SK-N-SH treated with all-trans-retinoic acid at 6 μM for 48 hours (cell line): Measurements from ENCODE around the gene PKDREJ.

Experiments used
- ATAC-seq: fragments of 200-7000 bp; cut with Tn5 transposase; 3 replicates; pipeline ENCODE4 v1.9.1; 2020; ENCODE audit warnings: mild to moderate bottlenecking, moderate library complexity
- ARNTL ChIP-seq: fragments of 450-650 bp; formaldehyde crosslinking; IDR thresholded peaks from 2 replicates; pipeline ENCODE4 v1.5.0; 2020; ENCODE audit warnings: low read depth, mild to moderate bottlenecking, moderate library complexity, borderline replicate concordance
- BACH2 ChIP-seq: fragments of 250-450 bp; sonication (Bioruptor Pico); IDR thresholded peaks from 2 replicates; pipeline ENCODE4 v1.9.0; 2021; ENCODE audit warnings: mild to moderate bottlenecking, borderline replicate concordance
- CSDC2 ChIP-seq: fragments of 250-450 bp; sonication (Bioruptor Pico); IDR thresholded peaks from 2 replicates; pipeline ENCODE4 v1.5.0; 2020; ENCODE audit warnings: mild to moderate bottlenecking, moderate library complexity
- CSRNP3 ChIP-seq: fragments of 250-450 bp; sonication (Bioruptor Pico); IDR thresholded peaks from 2 replicates; pipeline ENCODE4 v1.5.1; 2021; ENCODE audit warnings: mild to moderate bottlenecking, moderate library complexity
- ESRRG ChIP-seq: fragments of 250-450 bp; sonication (Bioruptor Pico); IDR thresholded peaks from 2 replicates; pipeline ENCODE4 v1.6.1; 2021; ENCODE audit warnings: mild to moderate bottlenecking
- GLIS3 ChIP-seq: fragments of 250-450 bp; sonication (Bioruptor Pico); IDR thresholded peaks from 2 replicates; pipeline ENCODE4 v1.5.0; 2020; ENCODE audit warnings: mild to moderate bottlenecking, moderate library complexity
- ISL1 ChIP-seq: fragments of 250-450 bp; sonication (Bioruptor Pico); IDR thresholded peaks from 2 replicates; pipeline ENCODE4 v2.1.2; 2022; ENCODE audit warnings: mild to moderate bottlenecking, moderate library complexity
- OSR1 ChIP-seq: fragments of 250-450 bp; sonication (Bioruptor Pico); IDR thresholded peaks from 2 replicates; pipeline ENCODE4 v1.8.0; 2022; ENCODE audit warnings: moderate library complexity, mild to moderate bottlenecking, inconsistent platforms
- PPARA ChIP-seq: fragments of 250-450 bp; sonication (Bioruptor Pico); IDR thresholded peaks from 2 replicates; pipeline ENCODE4 v1.5.0; 2020; ENCODE audit warnings: mild to moderate bottlenecking, borderline replicate concordance
- RARB ChIP-seq: fragments of 250-450 bp; sonication (Bioruptor Pico); IDR thresholded peaks from 2 replicates; pipeline ENCODE4 v1.8.0; 2021; ENCODE audit warnings: mild to moderate bottlenecking, moderate library complexity
- SNAI2 ChIP-seq: fragments of 250-450 bp; sonication (Bioruptor Pico); IDR thresholded peaks from 2 replicates; pipeline ENCODE4 v1.5.0; 2020; ENCODE audit warnings: mild to moderate bottlenecking, moderate library complexity
- TCF4 ChIP-seq: fragments of 250-450 bp; sonication (Bioruptor Pico); IDR thresholded peaks from 2 replicates; pipeline ENCODE4 v1.8.0; 2021; ENCODE audit warnings: mild to moderate bottlenecking, moderate library complexity, borderline replicate concordance
- TOX ChIP-seq: fragments of 250-450 bp; sonication (Bioruptor Pico); IDR thresholded peaks from 2 replicates; pipeline ENCODE4 v1.8.0; 2021; ENCODE audit warnings: mild to moderate bottlenecking, moderate library complexity, borderline replicate concordance
- ZC3H10 ChIP-seq: fragments of 250-450 bp; sonication (Bioruptor Pico); IDR thresholded peaks from 2 replicates; pipeline ENCODE4 v1.5.1; 2021; ENCODE audit warnings: mild to moderate bottlenecking, moderate library complexity
- ZFP3 ChIP-seq: fragments of 250-450 bp; sonication (Bioruptor Pico); IDR thresholded peaks from 2 replicates; pipeline ENCODE4 v1.5.0; 2020; ENCODE audit warnings: mild to moderate bottlenecking, moderate library complexity
- ZNF70 ChIP-seq: fragments of 450-650 bp; formaldehyde crosslinking; IDR thresholded peaks from 2 replicates; pipeline ENCODE4 v1.5.0; 2020; ENCODE audit warnings: mild to moderate bottlenecking, moderate library complexity
- ZNF8 ChIP-seq: fragments of 450-650 bp; formaldehyde crosslinking; IDR thresholded peaks from 2 replicates; pipeline ENCODE4 v1.5.0; 2020; ENCODE audit warnings: mild to moderate bottlenecking, moderate library complexity
- TF ChIP-seq, protein P1 (sequence below): fragments of 250-450 bp; sonication (Bioruptor Pico); IDR thresholded peaks from 2 replicates; pipeline ENCODE4 v1.8.0; 2020; ENCODE audit warnings: mild to moderate bottlenecking, moderate library complexity, borderline replicate concordance
- TF ChIP-seq, protein P2 (sequence below): fragments of 250-450 bp; sonication (Bioruptor Pico); IDR thresholded peaks from 2 replicates; pipeline ENCODE4 v1.5.1; 2020; ENCODE audit warnings: low read depth, mild to moderate bottlenecking, moderate library complexity
- TF ChIP-seq, protein P3 (sequence below): fragments of 250-450 bp; sonication (Bioruptor Pico); IDR thresholded peaks from 2 replicates; pipeline ENCODE4 v1.5.0; 2020; ENCODE audit warnings: mild to moderate bottlenecking, moderate library complexity

Gene PKDREJ

DNA sequence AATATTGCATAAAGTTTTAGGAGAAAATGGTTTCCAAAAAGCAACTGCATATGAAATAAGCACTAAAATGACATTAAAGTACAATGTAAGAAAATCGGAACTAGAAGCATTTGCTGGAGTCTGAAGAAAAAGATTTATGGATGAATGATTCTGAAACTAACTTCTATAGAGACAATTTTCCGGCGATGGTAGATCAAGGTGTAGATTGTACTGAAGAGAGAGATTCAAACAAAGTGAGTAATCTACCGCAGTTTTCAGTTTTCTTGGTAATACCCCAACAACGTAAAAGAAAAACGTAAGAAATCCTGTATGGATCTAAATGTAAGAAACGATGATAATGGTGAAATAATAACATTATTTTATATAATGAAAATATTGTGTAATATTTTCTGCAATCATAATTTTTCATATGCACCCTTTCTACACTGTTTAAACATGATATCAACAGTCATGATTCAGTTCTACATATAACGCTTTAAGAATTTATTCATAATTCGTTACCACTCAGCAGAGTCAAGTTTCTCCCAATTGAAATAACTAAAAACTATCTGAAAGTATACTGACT lies 11.2 kb downstream of the PKDREJ start:
- ATAC-seq, result no peak
- TF ChIP-seq ZNF70 (CRISPR knock-in tag) (no peak), ZNF8 (CRISPR knock-in tag) (no peak), TCF4 (no peak), ZFP3 (CRISPR knock-in tag) (no peak)

GRCh38 chr22:46251266-46251665 lies 11.9 kb downstream of the PKDREJ start:
- no peak for ATAC-seq
- TF ChIP-seq RARB (CRISPR knock-in tag) (no peak), ARNTL (no peak), ESRRG (no peak)
- TF ChIP-seq, protein P1, sequence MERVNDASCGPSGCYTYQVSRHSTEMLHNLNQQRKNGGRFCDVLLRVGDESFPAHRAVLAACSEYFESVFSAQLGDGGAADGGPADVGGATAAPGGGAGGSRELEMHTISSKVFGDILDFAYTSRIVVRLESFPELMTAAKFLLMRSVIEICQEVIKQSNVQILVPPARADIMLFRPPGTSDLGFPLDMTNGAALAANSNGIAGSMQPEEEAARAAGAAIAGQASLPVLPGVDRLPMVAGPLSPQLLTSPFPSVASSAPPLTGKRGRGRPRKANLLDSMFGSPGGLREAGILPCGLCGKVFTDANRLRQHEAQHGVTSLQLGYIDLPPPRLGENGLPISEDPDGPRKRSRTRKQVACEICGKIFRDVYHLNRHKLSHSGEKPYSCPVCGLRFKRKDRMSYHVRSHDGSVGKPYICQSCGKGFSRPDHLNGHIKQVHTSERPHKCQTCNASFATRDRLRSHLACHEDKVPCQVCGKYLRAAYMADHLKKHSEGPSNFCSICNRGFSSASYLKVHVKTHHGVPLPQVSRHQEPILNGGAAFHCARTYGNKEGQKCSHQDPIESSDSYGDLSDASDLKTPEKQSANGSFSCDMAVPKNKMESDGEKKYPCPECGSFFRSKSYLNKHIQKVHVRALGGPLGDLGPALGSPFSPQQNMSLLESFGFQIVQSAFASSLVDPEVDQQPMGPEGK (CRISPR knock-in tag), result no peak

DNA sequence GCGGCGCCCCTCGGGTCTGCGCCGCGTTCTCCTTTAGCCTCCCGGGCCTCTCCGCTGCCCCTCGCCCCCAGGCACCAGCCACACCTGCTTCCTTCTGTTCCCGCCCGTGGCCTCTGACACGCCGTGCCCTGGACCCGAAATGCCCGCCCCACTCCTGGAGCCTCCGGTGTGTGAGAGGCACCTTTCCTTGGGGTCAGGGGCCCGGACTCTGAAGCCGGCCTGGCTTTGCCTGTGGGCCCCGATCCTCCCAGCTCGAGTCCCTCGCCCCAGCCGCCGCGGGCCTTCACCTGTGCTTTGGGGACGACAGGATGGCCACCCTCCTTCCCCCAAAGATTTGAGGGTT lies 12.4 kb downstream of the PKDREJ start:
- TF ChIP-seq ZNF8 (CRISPR knock-in tag) (no peak), CSDC2 (CRISPR knock-in tag) (no peak), CSRNP3 (CRISPR knock-in tag) (no peak), BACH2 (CRISPR knock-in tag) (no peak), TOX (CRISPR knock-in tag) (no peak)
- ATAC-seq, result no peak; the same call in 2 of the 3 replicates

DNA sequence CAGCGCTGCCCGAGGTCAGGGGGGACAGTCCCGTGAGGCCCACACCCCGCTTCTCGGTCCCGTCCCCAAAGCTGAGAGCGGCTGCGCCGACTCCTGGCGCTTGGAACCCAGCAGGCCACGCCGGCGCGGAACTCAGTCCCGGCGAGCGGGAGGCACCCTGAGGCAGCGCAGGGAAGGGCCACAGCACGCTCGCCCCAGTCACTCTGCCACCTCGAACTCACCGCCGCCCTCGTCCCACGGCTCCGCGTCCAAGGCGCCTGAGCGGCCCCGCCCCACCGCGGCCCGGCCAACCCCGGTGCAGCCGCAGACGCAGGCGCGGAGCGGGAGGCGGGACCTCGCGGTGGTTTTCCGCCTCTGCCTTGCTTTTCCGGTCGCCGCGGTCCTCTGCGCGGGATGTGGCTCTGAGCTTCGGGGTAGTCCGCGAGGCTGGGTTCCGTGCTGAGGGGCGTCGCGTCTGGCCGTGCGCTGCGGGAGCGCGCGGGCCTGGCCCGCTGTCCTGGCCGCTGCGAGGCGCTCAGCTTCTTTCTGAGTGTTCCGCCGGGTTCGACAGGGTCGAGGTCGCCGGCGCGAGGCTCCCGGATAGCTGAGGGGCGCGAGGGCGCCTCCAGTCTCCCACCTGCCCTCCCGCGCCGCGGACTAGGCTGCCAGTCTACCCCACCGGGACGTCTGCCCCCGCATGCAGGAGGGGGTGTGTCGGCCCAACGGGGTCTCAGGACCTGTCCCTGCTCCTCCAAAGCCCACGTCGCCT lies 12.9 kb downstream of the PKDREJ start, which contains the start of gene CDPF1:
TSS of gene CDPF1 (minus strand) at position 259 of the 748 bp plus-strand sequence. CDS start 2,009 bp downstream, outside the sequence.
- peak; percentile 98 for ATAC-seq
- no peak for TF ChIP-seq TCF4
- no peak for TF ChIP-seq ZC3H10 (CRISPR knock-in tag)
- no peak for TF ChIP-seq PPARA (CRISPR knock-in tag)
- TF ChIP-seq, protein P2, sequence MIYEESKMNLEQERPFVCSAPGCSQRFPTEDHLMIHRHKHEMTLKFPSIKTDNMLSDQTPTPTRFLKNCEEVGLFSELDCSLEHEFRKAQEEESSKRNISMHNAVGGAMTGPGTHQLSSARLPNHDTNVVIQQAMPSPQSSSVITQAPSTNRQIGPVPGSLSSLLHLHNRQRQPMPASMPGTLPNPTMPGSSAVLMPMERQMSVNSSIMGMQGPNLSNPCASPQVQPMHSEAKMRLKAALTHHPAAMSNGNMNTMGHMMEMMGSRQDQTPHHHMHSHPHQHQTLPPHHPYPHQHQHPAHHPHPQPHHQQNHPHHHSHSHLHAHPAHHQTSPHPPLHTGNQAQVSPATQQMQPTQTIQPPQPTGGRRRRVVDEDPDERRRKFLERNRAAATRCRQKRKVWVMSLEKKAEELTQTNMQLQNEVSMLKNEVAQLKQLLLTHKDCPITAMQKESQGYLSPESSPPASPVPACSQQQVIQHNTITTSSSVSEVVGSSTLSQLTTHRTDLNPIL (CRISPR knock-in tag), result no peak
- TF ChIP-seq OSR1 (CRISPR knock-in tag), result no peak
- TF ChIP-seq ZNF8 (CRISPR knock-in tag), result no peak
- TF ChIP-seq, protein P3, sequence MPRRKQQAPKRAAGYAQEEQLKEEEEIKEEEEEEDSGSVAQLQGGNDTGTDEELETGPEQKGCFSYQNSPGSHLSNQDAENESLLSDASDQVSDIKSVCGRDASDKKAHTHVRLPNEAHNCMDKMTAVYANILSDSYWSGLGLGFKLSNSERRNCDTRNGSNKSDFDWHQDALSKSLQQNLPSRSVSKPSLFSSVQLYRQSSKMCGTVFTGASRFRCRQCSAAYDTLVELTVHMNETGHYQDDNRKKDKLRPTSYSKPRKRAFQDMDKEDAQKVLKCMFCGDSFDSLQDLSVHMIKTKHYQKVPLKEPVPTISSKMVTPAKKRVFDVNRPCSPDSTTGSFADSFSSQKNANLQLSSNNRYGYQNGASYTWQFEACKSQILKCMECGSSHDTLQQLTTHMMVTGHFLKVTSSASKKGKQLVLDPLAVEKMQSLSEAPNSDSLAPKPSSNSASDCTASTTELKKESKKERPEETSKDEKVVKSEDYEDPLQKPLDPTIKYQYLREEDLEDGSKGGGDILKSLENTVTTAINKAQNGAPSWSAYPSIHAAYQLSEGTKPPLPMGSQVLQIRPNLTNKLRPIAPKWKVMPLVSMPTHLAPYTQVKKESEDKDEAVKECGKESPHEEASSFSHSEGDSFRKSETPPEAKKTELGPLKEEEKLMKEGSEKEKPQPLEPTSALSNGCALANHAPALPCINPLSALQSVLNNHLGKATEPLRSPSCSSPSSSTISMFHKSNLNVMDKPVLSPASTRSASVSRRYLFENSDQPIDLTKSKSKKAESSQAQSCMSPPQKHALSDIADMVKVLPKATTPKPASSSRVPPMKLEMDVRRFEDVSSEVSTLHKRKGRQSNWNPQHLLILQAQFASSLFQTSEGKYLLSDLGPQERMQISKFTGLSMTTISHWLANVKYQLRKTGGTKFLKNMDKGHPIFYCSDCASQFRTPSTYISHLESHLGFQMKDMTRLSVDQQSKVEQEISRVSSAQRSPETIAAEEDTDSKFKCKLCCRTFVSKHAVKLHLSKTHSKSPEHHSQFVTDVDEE (CRISPR knock-in tag), result no peak
- TF ChIP-seq SNAI2 (CRISPR knock-in tag), result no peak

DNA sequence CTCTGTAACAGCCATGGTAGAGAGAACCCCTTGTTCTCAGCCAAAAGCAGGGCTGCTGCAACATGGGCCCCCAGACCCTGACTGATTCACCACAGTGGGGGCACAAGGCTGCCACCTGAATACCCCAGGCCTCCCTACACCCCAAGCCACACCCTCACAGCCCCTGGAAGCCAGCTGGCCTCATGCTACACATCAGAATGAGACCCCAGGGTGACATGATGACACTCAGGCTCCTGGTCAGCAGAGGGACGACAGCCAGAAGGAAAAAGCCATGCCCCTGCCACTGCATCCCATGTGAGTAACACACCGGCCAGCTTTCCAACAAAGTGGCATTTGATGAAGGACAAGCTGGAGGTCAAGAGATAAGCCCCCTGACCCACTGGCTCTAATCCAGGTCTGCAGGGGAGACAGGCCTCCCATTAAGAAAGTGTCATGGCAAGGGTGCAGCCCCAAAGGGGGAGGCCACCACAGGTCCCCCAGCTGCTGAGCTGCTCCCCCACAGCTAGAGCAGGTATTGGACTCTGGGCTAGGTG lies 15.6 kb downstream of the PKDREJ start:
- no peak for ATAC-seq
- no peak for TF ChIP-seq ZNF70 (CRISPR knock-in tag)
- no peak for TF ChIP-seq ESRRG
- TF ChIP-seq, protein P2 (CRISPR knock-in tag), result no peak
- no peak for TF ChIP-seq OSR1 (CRISPR knock-in tag)
- TF ChIP-seq BACH2 (CRISPR knock-in tag), result no peak
- no peak for TF ChIP-seq ARNTL
- no peak for TF ChIP-seq ZC3H10 (CRISPR knock-in tag)
- TF ChIP-seq, protein P3 (CRISPR knock-in tag), result no peak
- no peak for TF ChIP-seq RARB (CRISPR knock-in tag)
- TF ChIP-seq GLIS3 (CRISPR knock-in tag), result no peak
- no peak for TF ChIP-seq ISL1 (CRISPR knock-in tag)
- TF ChIP-seq CSDC2 (CRISPR knock-in tag), result no peak
- TF ChIP-seq ZNF8 (CRISPR knock-in tag), result no peak
